HG03108 (cell line): ENCODE measurements around the gene CRY1.
"Not testable (repeated sequence)": the region's sequence is repeated elsewhere in the genome, so short reads cannot be mapped to it uniquely, and the experiment has no call there.

Source experiments
- ATAC-seq: cut with Tn5 transposase; IDR thresholded peaks from one replicate; pipeline ENCODE4 v1.9.1; 2021; ENCODE audit warnings: moderate library complexity; ENCODE audit not compliant: unreplicated experiment

The CRY1 gene

GRCh38 chr12:107073266-107073665 is 20.1 kb downstream of the CRY1 start:
- not testable (repeated sequence) for ATAC-seq

DNA sequence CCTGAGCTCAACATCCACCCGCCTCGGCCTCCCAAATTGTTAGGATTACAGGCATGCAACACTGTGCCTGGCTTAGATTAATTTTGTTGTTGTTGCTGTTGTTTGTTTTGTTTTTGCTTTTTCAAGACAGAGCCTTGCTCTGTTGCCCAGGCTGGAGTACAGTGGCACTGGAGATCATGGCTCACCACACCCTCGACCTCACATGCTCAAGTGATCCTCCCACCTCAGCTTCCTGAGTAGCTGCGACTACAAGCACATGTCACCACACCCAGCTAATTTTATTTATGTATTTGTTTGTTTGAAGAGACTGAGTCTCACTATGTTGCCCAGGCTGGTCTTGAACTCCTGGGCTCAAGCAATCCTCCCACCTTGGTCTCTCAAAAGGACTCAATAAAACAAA is 26.7 kb downstream of the CRY1 start:
- no peak for ATAC-seq

DNA sequence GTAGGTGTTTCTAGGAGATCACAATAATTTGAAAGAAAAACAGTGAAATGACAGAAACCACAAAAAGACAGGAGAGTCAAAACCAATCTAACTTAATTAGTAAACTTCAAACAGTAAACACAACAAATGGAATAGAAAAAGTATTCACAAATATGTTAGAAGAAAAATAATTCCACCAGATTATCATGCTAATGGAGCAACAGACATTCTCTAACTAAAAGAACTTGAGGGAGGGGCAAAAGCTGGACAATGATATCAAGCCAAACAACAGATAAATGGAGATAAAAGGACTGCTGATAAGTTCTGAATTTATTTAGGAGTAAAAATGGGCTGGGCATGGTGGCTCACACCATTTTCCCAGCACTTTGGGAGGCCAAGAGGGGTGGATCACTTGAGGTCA is 28.7 kb downstream of the CRY1 start:
- ATAC-seq = no peak

- ATAC-seq = no peak
These were observed 29.1 kb downstream of the CRY1 start for GRCh38 chr12:107064243-107064642.

GRCh38 chr12:107058190-107058589 is 35.2 kb downstream of the CRY1 start:
- ATAC-seq = no peak

DNA sequence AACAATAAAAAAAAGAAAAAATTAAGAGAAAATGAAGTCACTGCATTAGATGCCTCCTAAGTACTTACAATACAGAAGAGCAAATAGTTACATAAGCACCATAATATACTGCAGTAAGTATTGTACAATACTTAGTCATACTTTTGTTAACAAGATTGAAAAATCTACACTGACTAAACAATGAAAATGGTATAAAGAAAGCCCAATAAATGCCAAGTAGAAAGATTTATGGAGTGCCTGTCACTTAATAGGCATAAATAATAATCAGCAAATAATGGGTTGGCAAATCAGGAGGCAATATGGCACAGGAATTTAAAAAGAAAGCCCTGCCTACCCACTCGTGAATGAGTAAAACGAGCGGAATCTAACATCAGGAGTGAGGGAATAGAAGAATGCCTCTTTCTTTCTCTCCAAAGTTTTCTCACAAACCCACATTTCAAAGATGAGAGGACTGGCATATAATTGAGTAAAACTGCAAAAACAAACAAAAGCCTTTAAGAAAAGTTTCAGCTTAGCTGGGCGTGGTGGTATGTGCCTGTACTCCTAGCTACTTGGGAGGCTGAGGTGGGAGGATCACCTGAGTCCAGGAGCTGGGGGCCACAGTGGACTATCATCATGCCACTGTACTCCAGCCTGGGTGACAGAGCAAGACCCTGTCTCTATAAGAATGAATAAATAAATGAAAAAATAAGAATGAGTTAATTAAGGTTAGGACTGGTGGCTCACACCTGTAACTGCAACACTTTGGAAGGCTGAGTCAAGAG is 36.1 kb downstream of the CRY1 start:
- no peak for ATAC-seq

DNA sequence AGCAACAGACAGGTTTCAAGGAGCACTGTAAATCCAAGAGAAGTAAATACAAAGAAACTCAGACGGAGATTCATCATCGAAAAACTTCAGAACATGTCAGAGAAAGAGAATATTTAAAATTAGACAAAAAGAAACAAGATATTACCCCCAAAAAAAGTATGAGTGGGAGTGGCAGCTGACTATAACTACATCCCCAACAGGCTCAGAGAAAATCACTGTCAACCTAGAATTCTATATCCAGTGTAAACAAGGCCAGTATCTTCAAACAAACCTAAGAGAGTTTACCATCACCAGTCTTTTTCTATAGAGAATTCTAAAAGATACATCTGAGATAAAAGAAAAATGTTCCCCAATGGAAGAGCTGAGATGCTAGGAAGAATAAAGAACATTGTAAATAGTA is 39.6 kb downstream of the CRY1 start:
- no peak for ATAC-seq

GRCh38 chr12:107045186-107045585 is 48.2 kb downstream of the CRY1 start:
- no peak for ATAC-seq

DNA sequence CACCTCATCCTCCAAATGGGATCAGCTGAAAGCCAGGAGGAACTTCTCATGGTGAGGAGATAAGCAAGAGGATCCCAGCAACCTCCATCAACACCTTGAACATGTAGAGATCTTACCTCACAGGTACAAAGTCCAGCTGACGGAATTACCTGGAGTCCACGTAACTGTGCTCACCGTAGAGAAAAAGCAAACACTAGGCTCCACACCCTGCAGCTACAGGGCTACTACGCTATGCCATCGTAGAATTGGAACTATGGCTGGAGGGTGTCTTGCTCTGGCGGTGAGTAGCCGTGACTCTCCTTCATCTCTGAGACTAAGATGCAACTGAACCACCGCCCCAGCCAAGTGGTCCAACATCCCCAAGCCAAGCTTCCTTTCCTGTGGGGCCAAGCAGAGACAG is 50.5 kb downstream of the CRY1 start:
- ATAC-seq = no peak

DNA sequence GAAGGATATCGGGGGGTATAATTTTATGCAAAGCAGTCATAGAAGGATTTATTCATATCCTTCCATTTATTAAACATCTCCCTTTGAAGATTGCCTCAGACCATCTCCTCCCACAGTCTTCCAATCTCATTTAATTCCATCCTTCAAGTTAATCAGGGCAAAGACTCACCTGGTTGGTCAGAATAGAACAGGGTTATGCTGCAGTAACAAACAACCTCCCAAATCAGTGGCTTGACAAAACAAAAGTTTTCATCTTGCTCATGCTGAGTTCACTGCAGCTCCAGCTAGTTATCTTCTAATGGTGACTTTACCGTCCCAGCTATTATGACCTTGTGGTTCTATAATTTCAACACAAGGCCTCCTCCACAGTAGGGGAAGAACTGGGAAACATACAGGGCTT is 57.6 kb downstream of the CRY1 start:
- ATAC-seq = no peak

GRCh38 chr12:107033758-107034739 is 59.3 kb downstream of the CRY1 start:
- no peak for ATAC-seq

DNA sequence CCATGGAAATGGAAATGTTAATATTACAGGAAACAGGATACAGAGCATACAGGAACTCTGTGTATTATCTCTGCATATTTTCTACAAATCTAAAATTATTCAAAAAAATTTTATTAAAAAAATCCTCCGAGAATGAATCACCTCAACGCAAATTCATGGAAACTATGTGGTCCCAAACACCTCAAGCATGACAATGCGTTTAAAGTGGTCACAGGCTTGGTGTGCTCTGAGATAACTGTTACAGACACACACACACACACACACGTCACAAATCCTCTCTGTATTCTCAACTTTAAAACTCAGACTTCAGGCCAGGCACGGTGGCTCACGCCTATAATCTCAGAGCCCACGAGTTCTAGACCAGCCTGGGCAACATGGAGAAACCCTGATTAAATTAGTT is 61.1 kb downstream of the CRY1 start:
- ATAC-seq = no peak

DNA sequence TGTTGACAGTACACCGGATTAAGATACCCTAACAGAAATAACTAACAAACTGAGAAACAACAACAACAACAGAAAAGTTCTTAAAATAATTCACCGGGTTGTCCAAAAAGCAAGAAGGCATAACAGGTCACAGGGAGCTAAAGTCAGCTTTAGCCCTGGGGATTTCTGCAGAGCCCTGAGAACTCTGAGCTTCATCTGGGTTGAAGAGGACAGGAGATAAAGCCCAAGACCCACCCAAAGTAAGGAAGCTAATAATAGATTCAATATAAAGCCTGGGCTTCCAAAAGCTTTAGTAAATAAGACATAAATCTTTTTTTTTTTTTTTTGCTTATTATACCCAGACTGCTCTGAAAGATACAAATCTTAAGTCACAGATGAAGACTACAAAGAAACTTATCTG is 62.3 kb downstream of the CRY1 start:
- no peak for ATAC-seq

- no peak for ATAC-seq
These were observed 64.3 kb downstream of the CRY1 start for GRCh38 chr12:107029081-107029480.

DNA sequence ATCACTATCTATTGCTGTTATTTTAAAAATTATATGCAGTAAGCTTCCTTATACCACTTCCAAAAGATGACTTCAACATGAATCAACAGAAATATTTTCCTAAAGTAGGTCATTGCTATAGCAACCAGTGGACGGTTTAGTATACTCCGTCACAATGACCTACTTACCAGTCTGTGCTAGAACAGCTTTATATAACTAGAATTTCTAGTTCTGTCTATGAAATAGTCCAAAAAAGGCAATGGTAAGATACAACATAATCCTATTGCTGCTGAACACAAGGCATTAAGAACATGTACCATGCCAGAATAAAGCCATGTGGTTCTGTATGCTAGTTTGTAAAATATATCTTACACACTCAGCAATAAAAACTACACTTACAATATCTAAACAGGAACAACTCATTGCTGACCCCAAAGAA is 65.7 kb downstream of the CRY1 start:
- no peak for ATAC-seq

DNA sequence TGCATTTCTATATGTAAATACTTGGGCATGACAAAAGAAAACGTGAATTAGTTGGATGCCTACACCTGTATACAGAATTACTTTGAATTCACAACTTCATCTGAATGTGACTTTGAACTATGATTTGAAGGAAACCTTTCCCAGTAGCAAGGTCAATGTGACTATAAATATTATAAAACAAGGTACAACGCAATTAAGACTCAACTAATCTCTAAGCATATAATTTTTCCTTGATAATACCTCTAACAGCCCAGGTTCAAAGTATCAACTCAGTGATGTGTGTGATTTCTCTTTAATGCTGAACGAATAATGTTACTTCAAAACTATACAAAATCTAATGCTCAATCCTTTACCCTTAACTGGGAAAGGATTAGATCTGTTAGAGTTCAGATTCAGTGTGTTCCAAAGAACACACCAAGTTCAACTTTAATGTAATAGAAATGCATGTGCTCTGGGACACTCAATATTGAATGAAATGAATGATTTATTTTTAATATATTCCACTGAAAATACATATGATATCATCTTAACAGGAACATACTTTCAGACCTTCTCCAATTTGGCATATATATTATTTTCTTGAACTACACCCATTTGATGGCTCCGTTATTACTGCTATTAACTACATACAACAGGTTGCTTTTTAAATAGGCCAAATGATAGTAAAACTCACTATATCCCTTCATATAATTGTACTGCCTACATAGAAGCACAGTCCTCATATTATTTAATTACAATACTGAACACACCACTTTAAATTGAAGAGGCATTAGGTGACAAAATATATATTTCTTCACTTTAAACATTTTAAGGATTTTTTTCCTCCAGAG is 66.3 kb downstream of the CRY1 start:
- ATAC-seq = no peak

DNA sequence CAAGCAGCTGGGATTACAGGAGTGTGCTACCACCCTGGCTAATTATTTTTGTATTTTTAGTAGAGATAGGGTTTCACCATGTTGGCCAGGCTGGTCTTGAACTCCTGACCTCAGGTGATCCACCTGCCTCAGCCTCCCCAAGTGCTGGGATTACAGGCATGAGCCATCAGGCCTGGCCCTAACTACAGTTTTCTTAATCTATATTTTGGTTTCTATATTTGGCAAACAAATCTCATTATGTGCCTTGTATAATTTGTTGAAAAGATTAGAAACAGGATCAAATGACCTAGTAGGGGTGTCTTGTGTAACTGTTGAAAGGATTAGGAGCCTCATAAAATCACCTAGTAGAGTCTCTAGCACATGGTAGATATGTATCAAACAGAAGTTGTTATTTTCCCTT is 67.0 kb downstream of the CRY1 start:
- ATAC-seq = not testable (repeated sequence)

- ATAC-seq = no peak
These were observed 67.7 kb downstream of the CRY1 start for GRCh38 chr12:107025671-107026070.

- no peak for ATAC-seq
These were observed 73.8 kb downstream of the CRY1 start for GRCh38 chr12:107019546-107019945.

GRCh38 chr12:107017042-107017441 is 76.3 kb downstream of the CRY1 start:
- ATAC-seq = no peak

- ATAC-seq = no peak
These were observed 79.3 kb downstream of the CRY1 start for GRCh38 chr12:107014055-107014454.
